ENCODE data around the gene ZC2HC1C. TPM values are rescaled to one million over a fixed set of nuclear protein-coding genes. Genes with fewer than 3 reads are reported as not detected.

The ZC2HC1C gene
- total RNA-seq, 1 donor: 1.1 TPM

- Histone ChIP-seq H3K4me1 (ENCODE audit: insufficient read depth, low read length) (peaks cover 4% of the 10 kb centered on the region), H3K4me3 (ENCODE audit: insufficient read depth, low read length) (peak overlapping the region; percentile 77), H3K27me3 (ENCODE audit: insufficient read depth, low read length) (no peaks in the 10 kb centered on the region), H3K9me3 (ENCODE audit: low read depth, low read length) (no peaks in the 10 kb centered on the region), H2AFZ (ENCODE audit: low read length) (peak overlapping the region; percentile 91), H3K79me2 (ENCODE audit: insufficient read depth, low read length) (peaks cover 2% of the 10 kb centered on the region), H4K20me1 (ENCODE audit: insufficient read depth, low read length) (no peaks in the 10 kb centered on the region), H3K27ac (ENCODE audit: low read depth, low read length) (peak overlapping the region; percentile 71), H3K36me3 (ENCODE audit: insufficient read depth, low read length) (no peaks in the 10 kb centered on the region), H3K4me2 (ENCODE audit: insufficient read depth, low read length) (peak overlapping the region; percentile 87)
- TF ChIP-seq, protein P1, sequence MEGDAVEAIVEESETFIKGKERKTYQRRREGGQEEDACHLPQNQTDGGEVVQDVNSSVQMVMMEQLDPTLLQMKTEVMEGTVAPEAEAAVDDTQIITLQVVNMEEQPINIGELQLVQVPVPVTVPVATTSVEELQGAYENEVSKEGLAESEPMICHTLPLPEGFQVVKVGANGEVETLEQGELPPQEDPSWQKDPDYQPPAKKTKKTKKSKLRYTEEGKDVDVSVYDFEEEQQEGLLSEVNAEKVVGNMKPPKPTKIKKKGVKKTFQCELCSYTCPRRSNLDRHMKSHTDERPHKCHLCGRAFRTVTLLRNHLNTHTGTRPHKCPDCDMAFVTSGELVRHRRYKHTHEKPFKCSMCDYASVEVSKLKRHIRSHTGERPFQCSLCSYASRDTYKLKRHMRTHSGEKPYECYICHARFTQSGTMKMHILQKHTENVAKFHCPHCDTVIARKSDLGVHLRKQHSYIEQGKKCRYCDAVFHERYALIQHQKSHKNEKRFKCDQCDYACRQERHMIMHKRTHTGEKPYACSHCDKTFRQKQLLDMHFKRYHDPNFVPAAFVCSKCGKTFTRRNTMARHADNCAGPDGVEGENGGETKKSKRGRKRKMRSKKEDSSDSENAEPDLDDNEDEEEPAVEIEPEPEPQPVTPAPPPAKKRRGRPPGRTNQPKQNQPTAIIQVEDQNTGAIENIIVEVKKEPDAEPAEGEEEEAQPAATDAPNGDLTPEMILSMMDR (IDR thresholded peaks at IDR 0.05; ENCODE audit: extremely low read depth, low read depth, low read length): no peak
- no peak for DNase-seq (ENCODE audit: insufficient read length, low spot score, missing footprints)
These were observed 337 bp downstream of the ZC2HC1C start for GRCh38 chr14:75069811-75070145.

GRCh38 chr14:75070383-75070782 lies 942 bp downstream of the ZC2HC1C start:
- Histone ChIP-seq H3K4me3 (ENCODE audit: insufficient read depth, low read length) (no peak overlapping the region), H3K36me3 (ENCODE audit: insufficient read depth, low read length) (no peaks in the 10 kb centered on the region), H2AFZ (ENCODE audit: low read length) (no peak overlapping the region), H3K4me2 (ENCODE audit: insufficient read depth, low read length) (no peak overlapping the region), H3K27ac (ENCODE audit: low read depth, low read length) (no peak overlapping the region), H4K20me1 (ENCODE audit: insufficient read depth, low read length) (no peaks in the 10 kb centered on the region), H3K4me1 (ENCODE audit: insufficient read depth, low read length) (peaks cover 4% of the 10 kb centered on the region), H3K27me3 (ENCODE audit: insufficient read depth, low read length) (no peaks in the 10 kb centered on the region), H3K9me3 (ENCODE audit: low read depth, low read length) (no peaks in the 10 kb centered on the region), H3K79me2 (ENCODE audit: insufficient read depth, low read length) (peaks cover 2% of the 10 kb centered on the region)
- TF ChIP-seq, protein P1 (IDR thresholded peaks at IDR 0.05; ENCODE audit: extremely low read depth, low read depth, low read length): no peak
- no peak for DNase-seq (ENCODE audit: insufficient read length, low spot score, missing footprints)

DNA sequence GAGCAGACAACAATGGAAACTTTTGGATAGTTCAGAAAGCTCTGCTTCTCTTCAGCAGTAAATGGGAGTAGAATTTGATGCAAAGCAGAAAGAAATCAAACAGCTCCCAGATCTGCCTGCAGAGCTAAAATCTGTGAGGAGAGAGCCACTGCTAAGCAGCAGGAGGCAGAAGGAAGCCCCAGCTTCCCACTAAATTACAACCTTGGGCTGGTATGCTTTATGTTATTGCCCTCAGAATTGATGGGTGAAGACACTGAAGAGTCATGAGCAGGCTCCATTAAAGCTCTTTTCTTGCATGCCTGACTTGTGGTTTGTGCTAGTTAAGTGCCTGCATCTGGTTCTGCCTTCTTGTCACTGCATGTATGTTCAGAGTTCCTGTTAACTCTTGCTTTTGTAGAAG lies 8.4 kb downstream of the ZC2HC1C start:
- no peak for DNase-seq (ENCODE audit: insufficient read length, low spot score, missing footprints)
- Histone ChIP-seq H3K4me1 (ENCODE audit: insufficient read depth, low read length) (peaks cover 12% of the 10 kb centered on the region), H3K4me3 (ENCODE audit: insufficient read depth, low read length) (no peak overlapping the region), H3K36me3 (ENCODE audit: insufficient read depth, low read length) (peaks cover 2% of the 10 kb centered on the region), H2AFZ (ENCODE audit: low read length) (no peak overlapping the region), H3K27me3 (ENCODE audit: insufficient read depth, low read length) (no peaks in the 10 kb centered on the region), H3K9me3 (ENCODE audit: low read depth, low read length) (no peaks in the 10 kb centered on the region), H4K20me1 (ENCODE audit: insufficient read depth, low read length) (no peaks in the 10 kb centered on the region), H3K79me2 (ENCODE audit: insufficient read depth, low read length) (no peaks in the 10 kb centered on the region), H3K4me2 (ENCODE audit: insufficient read depth, low read length) (no peak overlapping the region), H3K27ac (ENCODE audit: low read depth, low read length) (no peak overlapping the region)
- TF ChIP-seq, protein P1 (IDR thresholded peaks at IDR 0.05; ENCODE audit: extremely low read depth, low read depth, low read length): no peak

DNA sequence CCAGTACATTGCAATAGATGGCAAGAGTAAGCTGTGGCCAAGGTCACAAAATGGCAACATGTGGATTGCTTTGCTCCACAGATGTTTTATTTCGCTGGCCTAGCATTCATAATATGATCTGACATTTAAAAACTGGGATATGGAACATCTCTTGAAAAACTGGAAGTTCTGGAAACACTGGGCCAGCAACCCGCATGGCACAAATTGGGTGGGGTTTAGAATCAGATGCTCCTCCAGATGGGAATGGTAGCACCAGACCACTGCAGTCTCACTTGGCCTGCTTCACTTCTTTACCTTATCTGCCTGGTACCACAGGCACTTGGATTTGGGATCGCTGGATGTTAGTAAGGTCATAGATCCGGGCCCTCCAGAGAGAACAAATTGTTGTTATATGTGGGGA lies 10.1 kb downstream of the ZC2HC1C start:
- TF ChIP-seq, protein P1 (IDR thresholded peaks at IDR 0.05; ENCODE audit: extremely low read depth, low read depth, low read length): no peak
- H3K27ac ChIP-seq (ENCODE audit: low read depth, low read length): no peak overlapping the region
- H3K79me2 ChIP-seq (ENCODE audit: insufficient read depth, low read length): no peaks in the 10 kb centered on the region
- no peak overlapping the region for H3K4me2 ChIP-seq (ENCODE audit: insufficient read depth, low read length)
- H3K4me3 ChIP-seq (ENCODE audit: insufficient read depth, low read length): no peak overlapping the region
- H3K4me1 ChIP-seq (ENCODE audit: insufficient read depth, low read length): peaks cover 12% of the 10 kb centered on the region
- DNase-seq (ENCODE audit: insufficient read length, low spot score, missing footprints): no peak
- no peak overlapping the region for H2AFZ ChIP-seq (ENCODE audit: low read length)
- peaks cover 18% of the 10 kb centered on the region for H3K36me3 ChIP-seq (ENCODE audit: insufficient read depth, low read length)
- no peaks in the 10 kb centered on the region for H3K27me3 ChIP-seq (ENCODE audit: insufficient read depth, low read length)
- no peaks in the 10 kb centered on the region for H3K9me3 ChIP-seq (ENCODE audit: low read depth, low read length)
- no peaks in the 10 kb centered on the region for H4K20me1 ChIP-seq (ENCODE audit: insufficient read depth, low read length)

All from osteoblast (primary cell).